ENCODE data around the gene NPM1.

The NPM1 gene

DNA sequence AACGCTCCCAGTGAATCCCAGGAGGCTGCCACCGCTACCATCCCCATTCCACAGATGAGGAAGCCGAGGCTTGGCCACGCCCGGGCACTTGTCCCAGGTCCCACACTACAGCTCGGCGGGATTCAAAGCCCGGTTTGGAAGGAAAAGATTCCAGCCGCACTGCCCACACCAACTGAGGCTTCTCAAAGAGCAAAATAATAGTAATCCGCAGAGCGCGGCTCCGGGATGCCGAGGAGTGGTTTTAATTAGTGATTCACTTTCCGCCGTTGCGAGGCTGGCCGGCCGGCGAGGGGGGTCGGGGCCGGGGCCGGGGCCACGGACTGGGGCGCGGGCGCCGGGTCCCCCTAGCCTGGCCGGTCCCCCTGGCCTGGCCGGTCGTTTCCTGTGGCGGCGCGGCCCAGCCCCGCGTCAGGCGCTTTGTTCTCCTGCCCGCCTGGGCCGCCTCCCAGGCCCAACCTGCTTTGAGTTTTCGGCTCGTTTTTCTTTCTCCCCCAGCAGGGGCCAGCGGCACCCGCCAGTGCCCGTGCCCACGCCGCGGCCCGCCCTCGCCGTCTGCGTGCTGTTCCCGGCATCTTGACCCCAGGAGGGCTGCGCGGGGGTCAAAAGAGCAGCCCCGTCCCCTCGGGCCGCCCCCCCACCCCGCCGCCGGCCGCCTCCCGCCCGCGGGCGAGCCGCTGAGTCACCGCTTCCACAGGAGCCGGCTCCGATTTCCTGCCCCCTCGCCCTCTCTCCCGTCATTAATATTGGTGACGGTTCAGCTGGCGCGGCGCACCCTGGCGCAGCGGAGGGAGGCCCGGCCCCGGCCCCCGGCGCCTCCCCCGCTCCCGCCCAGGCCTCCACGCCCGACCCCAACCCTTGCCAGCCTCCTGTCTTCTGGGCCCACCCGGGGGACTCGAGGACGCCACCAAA lies 63.0 kb downstream of the NPM1 start:
- DNase-seq (ENCODE audit: low read depth) = peak; percentile 64

- no peak for DNase-seq (ENCODE audit: low read depth)
These were observed 63.8 kb downstream of the NPM1 start for GRCh38 chr5:171451421-171451820.

GRCh38 chr5:171453056-171453725 lies 65.5 kb downstream of the NPM1 start:
- DNase-seq (ENCODE audit: low read depth) = no peak

- DNase-seq (ENCODE audit: low read depth) = no peak
These were observed 66.3 kb downstream of the NPM1 start for GRCh38 chr5:171453988-171454387.

GRCh38 chr5:171454549-171454948 lies 66.9 kb downstream of the NPM1 start:
- no peak for DNase-seq (ENCODE audit: low read depth)

DNA sequence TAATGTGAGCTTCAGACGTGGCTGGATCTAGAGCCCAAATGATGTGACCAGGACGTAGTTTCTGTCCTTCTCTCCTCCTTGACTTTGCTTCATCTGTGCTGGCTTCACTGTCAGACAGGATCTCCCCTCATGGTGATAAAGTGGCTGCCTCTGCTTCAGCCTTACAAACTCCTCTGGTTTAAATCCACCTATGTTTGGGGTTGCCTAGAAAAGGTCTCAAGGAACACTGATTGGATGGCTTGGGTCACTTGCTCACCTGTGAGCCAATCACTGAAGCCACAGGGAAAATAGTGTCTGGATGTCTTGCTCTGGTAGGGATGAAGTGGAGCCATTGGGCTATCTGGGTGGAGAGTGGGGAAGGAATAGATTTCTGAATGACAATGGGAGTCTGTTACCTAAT lies 67.9 kb downstream of the NPM1 start:
- DNase-seq (ENCODE audit: low read depth) = no peak

DNA sequence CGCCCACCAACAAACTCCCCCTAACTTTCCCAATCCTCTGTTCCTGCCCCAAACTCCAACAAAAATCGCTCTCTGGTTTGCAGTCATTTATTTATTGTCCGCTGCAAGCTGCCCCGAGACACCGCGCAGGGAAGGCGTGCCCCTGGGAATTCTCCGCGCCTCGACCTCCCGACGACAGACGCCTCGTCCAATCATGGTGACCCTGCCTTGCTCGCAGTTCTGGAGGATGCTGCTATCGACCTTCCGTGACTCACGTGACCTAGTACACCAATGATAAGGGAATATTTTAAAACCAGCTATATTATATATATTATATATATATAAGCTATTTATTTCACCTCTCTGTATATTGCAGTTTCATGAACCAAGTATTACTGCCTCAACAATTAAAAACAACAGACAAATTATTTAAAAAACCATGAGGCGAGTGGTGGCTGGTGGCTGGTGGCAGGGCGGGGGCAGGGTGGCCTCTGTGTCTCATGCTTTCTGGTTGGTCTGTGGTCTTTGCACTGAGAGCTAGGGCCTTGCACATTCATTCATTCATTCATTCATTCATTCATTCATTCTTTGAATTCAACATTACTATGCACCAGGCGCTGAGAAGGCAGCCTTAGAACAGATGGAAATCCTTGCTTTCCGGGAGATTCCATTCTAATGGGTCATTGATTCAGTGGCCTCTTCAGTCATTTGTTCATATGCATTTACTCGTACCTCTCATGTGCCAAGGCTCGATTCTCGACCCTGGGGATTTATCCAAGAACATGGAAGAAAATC lies 69.7 kb downstream of the NPM1 start:
- DNase-seq (ENCODE audit: low read depth) = no peak

GRCh38 chr5:171459839-171460238 lies 72.2 kb downstream of the NPM1 start:
- DNase-seq (ENCODE audit: low read depth) = no peak

Data from fibroblast of gingiva (primary cell).